Hepatocyte (in vitro differentiated cells): ENCODE data around the gene COL7A1.

Experiments
- EZH2 ChIP-seq: fragments of 200-600 bp; sonication (generic); IDR thresholded peaks from 2 replicates; pipeline ENCODE4 v1.6.1; 2016; ENCODE audit warnings: antibody characterized with exemption, mild to moderate bottlenecking, borderline replicate concordance
- EZH2phosphoT487 ChIP-seq: fragments of 200-600 bp; sonication (generic); IDR thresholded peaks from one replicate; pipeline ENCODE4 v1.6.1; 2018; ENCODE audit warnings: antibody characterized with exemption, mild to moderate bottlenecking, low read depth, moderate library complexity; ENCODE audit not compliant: unreplicated experiment, severe bottlenecking
- TF ChIP-seq, protein P1 (sequence below): fragments of 200-600 bp; sonication (generic); IDR thresholded peaks from 2 replicates; pipeline ENCODE4 v1.5.1; 2016; ENCODE audit warnings: antibody characterized with exemption, mild to moderate bottlenecking; ENCODE audit not compliant: poor library complexity

DNA sequence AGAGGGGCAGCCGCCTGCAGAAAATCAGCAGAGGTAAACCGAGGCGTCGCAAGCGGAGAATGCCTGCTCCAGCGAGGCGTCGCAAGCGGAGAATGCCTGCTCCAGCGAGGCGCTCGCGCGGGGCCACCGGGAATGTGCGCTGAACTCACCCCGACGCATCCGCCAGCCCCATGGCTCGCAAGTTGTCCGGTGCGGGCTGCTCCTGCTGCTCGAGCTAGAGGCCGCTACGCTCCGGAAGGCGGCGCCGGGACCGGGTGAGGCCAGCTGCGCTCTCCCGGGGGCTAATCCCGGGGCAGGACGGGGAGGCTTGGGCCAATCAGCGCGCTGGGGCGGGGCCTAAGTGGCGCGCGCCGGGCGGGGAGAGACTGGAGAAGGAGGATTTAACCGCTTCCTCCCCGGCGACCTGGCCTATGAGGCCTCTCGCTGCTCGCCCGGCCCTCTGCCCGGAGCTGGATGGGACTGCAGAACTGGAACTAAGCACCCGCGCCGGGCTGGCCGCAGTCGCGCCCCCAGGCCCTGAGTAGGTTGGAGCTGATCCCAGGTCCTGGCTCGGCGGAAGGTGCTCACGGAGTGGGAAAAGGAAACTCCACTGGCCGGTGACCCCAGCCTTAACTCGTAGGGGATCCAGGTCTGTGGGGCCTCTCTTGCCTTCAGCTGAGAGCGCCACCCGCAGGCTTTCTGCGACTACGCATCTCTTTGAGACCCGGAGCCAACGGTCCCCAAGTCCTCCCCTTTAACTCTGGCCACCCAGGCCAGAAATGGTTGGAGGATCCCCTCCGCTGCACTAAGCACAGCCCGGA is 40.3 kb upstream of the COL7A1 start, which contains the start of gene SLC26A6:
- TF ChIP-seq, protein P1, sequence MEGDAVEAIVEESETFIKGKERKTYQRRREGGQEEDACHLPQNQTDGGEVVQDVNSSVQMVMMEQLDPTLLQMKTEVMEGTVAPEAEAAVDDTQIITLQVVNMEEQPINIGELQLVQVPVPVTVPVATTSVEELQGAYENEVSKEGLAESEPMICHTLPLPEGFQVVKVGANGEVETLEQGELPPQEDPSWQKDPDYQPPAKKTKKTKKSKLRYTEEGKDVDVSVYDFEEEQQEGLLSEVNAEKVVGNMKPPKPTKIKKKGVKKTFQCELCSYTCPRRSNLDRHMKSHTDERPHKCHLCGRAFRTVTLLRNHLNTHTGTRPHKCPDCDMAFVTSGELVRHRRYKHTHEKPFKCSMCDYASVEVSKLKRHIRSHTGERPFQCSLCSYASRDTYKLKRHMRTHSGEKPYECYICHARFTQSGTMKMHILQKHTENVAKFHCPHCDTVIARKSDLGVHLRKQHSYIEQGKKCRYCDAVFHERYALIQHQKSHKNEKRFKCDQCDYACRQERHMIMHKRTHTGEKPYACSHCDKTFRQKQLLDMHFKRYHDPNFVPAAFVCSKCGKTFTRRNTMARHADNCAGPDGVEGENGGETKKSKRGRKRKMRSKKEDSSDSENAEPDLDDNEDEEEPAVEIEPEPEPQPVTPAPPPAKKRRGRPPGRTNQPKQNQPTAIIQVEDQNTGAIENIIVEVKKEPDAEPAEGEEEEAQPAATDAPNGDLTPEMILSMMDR = peak; percentile 64
- TF ChIP-seq EZH2 (no peak), EZH2phosphoT487 (no peak)
